Measurements from ENCODE around the gene AK9. TPM values are rescaled to one million over a fixed set of nuclear protein-coding genes. Genes with fewer than 3 reads are reported as not detected.

AK9 gene
- total and polyA plus RNA-seq, 12 donors, result 1.9 to 9.9 (median 5.4) TPM

- no peak overlapping the region for H3K27ac ChIP-seq
- H3K4me3 ChIP-seq, result no peak overlapping the region
- intact Hi-C loops (cut with DNase I), result no loop called here
- no peak for TF ChIP-seq POLR2A (IDR thresholded peaks at IDR 0.05)
- TF ChIP-seq CTCF (IDR thresholded peaks at IDR 0.05), result no peak
- no peaks in the 10 kb centered on the region for H3K9me3 ChIP-seq (replicated peaks in 1 of 3)
- H3K4me1 ChIP-seq (replicated peaks in 1 of 2), result no peaks in the 10 kb centered on the region
- H3K36me3 ChIP-seq (replicated peaks in 1 of 2), result no peaks in the 10 kb centered on the region
- DNase-seq, result no peak
- whole genome bisulfite sequencing, 4 donors, result 78 to 94% (median 91%) methylated on average over 6 of the region's 6 CpGs
- no peaks in the 10 kb centered on the region for H3K27me3 ChIP-seq
These were observed 159.6 kb downstream of the AK9 start for GRCh38 chr6:109531446-109531845.

GRCh38 chr6:109527989-109528388, 163.0 kb downstream of the AK9 start:
- intact Hi-C loops (cut with DNase I), result loop anchor here (5.0 to 10.0 kb wide), 3 partner anchors 174 to 529 kb away; no protein-coding TSS in a partner anchor
- H3K27me3 ChIP-seq, result no peaks in the 10 kb centered on the region
- DNase-seq, result no peak
- 81 to 87% (median 86%) methylated on average over 3 of the region's 3 CpGs for WGBS, 4 donors
- no peaks in the 10 kb centered on the region for H3K36me3 ChIP-seq (replicated peaks in 1 of 2)
- no peak overlapping the region for H3K4me3 ChIP-seq
- TF ChIP-seq CTCF (IDR thresholded peaks at IDR 0.05), result no peak
- no peak for TF ChIP-seq POLR2A (IDR thresholded peaks at IDR 0.05)
- no peaks in the 10 kb centered on the region for H3K9me3 ChIP-seq (replicated peaks in 1 of 3)
- H3K4me1 ChIP-seq (replicated peaks in 1 of 2), result no peaks in the 10 kb centered on the region
- H3K27ac ChIP-seq, result no peak overlapping the region

- Histone ChIP-seq H3K9me3 (replicated peaks in 1 of 3) (no peaks in the 10 kb centered on the region), H3K4me1 (replicated peaks in 1 of 2) (no peaks in the 10 kb centered on the region), H3K27ac (no peak overlapping the region), H3K36me3 (replicated peaks in 1 of 2) (no peaks in the 10 kb centered on the region), H3K4me3 (no peak overlapping the region), H3K27me3 (no peaks in the 10 kb centered on the region)
- TF ChIP-seq POLR2A (IDR thresholded peaks at IDR 0.05) (no peak), CTCF (IDR thresholded peaks at IDR 0.05) (peak; percentile 30 to 68 (median 55))
- WGBS, 4 donors, result 40 to 51% (median 47%) methylated on average over 7 of the region's 7 CpGs
- DNase-seq, result peak; percentile 28 to 64 (median 55)
- intact Hi-C loops (cut with DNase I), result loop anchor here (5.0 to 10.0 kb wide), 3 partner anchors 175 to 530 kb away; no protein-coding TSS in a partner anchor
These were observed 163.9 kb downstream of the AK9 start for GRCh38 chr6:109526905-109527628.

GRCh38 chr6:109524129-109524528, 166.9 kb downstream of the AK9 start:
- no peak overlapping the region for H3K4me3 ChIP-seq
- no peak overlapping the region for H3K27ac ChIP-seq
- no peaks in the 10 kb centered on the region for H3K4me1 ChIP-seq (replicated peaks in 1 of 2)
- H3K9me3 ChIP-seq (replicated peaks in 1 of 3), result no peaks in the 10 kb centered on the region
- no peak for DNase-seq
- intact Hi-C loops (cut with DNase I), result loop anchor here in 1 of 2 donors (10.0 kb wide), 1 partner anchor 531 kb away; no protein-coding TSS in a partner anchor
- H3K36me3 ChIP-seq (replicated peaks in 1 of 2), result no peaks in the 10 kb centered on the region
- no peaks in the 10 kb centered on the region for H3K27me3 ChIP-seq
- TF ChIP-seq CTCF (IDR thresholded peaks at IDR 0.05), result no peak
- TF ChIP-seq POLR2A (IDR thresholded peaks at IDR 0.05), result no peak
